Type B pancreatic cell (in vitro differentiated cells): ENCODE data around the gene MVB12A. TPM values are rescaled to one million over a fixed set of nuclear protein-coding genes. Genes with fewer than 3 reads are reported as not detected.

ENCODE experiments used
- DNase-seq: peaks from one replicate; pipeline ENCODE4 v3.0.0; 2021; ENCODE audit warnings: mixed read lengths; ENCODE audit not compliant: unreplicated experiment; ENCODE audit errors: extremely low spot score
- H3K27ac Mint-ChIP-seq: 2 replicates; pipeline ENCODE4 v1.8.0; 2021; ENCODE audit warnings: mild to moderate bottlenecking, mixed read lengths
- H3K27me3 Mint-ChIP-seq: 2 replicates; pipeline ENCODE4 v1.8.0; 2021; ENCODE audit warnings: mixed read lengths
- H3K36me3 Mint-ChIP-seq: 2 replicates; pipeline ENCODE4 v1.8.0; 2021; ENCODE audit warnings: mixed read lengths
- H3K4me1 Mint-ChIP-seq: one replicate; pipeline ENCODE4 v1.8.0; 2021; ENCODE audit warnings: mixed read lengths; ENCODE audit not compliant: unreplicated experiment
- H3K4me3 Mint-ChIP-seq: 2 replicates; pipeline ENCODE4 v1.8.0; 2021; ENCODE audit warnings: mild to moderate bottlenecking, mixed read lengths
- H3K9me3 Mint-ChIP-seq: 2 replicates; pipeline ENCODE4 v1.8.0; 2021; ENCODE audit warnings: mixed read lengths
- total RNA-seq: library from RNA; stranded (reverse); gene quantifications from 2 replicates; pipeline ENCODE4 v1.2.1, GENCODE V29; 2021; ENCODE audit warnings: low replicate concordance
- TF ChIP-seq, protein P1 (sequence below): fragments of 200-600 bp; sonication (generic); conservative IDR thresholded peaks from 2 replicates; pipeline ENCODE4 v1.5.0; 2021; ENCODE audit warnings: antibody characterized with exemption, mild to moderate bottlenecking

The MVB12A gene
- total RNA-seq, 1 donor from 2014 or later: 37.7 TPM

- H3K9me3 Mint-ChIP-seq: no peaks in the 10 kb centered on the region
- no peaks in the 10 kb centered on the region for H3K36me3 Mint-ChIP-seq
- no peak overlapping the region for H3K4me3 Mint-ChIP-seq
- no peak overlapping the region for H3K27ac Mint-ChIP-seq
- no peaks in the 10 kb centered on the region for H3K27me3 Mint-ChIP-seq
- TF ChIP-seq, protein P1, sequence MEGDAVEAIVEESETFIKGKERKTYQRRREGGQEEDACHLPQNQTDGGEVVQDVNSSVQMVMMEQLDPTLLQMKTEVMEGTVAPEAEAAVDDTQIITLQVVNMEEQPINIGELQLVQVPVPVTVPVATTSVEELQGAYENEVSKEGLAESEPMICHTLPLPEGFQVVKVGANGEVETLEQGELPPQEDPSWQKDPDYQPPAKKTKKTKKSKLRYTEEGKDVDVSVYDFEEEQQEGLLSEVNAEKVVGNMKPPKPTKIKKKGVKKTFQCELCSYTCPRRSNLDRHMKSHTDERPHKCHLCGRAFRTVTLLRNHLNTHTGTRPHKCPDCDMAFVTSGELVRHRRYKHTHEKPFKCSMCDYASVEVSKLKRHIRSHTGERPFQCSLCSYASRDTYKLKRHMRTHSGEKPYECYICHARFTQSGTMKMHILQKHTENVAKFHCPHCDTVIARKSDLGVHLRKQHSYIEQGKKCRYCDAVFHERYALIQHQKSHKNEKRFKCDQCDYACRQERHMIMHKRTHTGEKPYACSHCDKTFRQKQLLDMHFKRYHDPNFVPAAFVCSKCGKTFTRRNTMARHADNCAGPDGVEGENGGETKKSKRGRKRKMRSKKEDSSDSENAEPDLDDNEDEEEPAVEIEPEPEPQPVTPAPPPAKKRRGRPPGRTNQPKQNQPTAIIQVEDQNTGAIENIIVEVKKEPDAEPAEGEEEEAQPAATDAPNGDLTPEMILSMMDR: no peak
- DNase-seq: no peak
- H3K4me1 Mint-ChIP-seq: no peaks in the 10 kb centered on the region
Observed at GRCh38 chr19:17429641-17430113, 9.8 kb downstream of the MVB12A start.

GRCh38 chr19:17431417-17431816 lies 11.6 kb downstream of the MVB12A start:
- Mint-ChIP-seq H3K4me1 (no peaks in the 10 kb centered on the region), H3K4me3 (no peak overlapping the region), H3K27ac (no peak overlapping the region), H3K9me3 (no peaks in the 10 kb centered on the region), H3K36me3 (no peaks in the 10 kb centered on the region), H3K27me3 (no peaks in the 10 kb centered on the region)
- no peak for DNase-seq
- TF ChIP-seq, protein P1: no peak

DNA sequence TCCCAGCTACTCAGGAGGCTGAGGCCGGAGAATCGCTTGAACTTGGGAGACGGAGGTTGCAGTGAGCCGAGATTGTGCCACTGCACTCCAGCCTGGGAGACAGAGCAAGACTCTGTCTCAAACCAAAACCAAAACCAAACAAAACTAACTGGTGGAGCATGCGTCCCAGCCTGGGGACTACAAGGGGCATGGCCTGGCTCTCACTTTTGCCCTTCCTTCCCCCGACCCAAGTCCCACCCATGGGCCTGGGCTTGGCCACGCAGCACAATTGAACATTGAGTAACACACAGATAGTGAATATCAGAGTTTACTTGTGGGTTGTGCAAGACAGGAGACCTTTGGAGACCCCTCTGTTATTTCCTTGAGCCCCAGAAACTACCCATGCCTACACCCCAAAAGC lies 15.4 kb downstream of the MVB12A start:
- no peak overlapping the region for H3K27ac Mint-ChIP-seq
- H3K4me1 Mint-ChIP-seq: no peaks in the 10 kb centered on the region
- TF ChIP-seq, protein P1: no peak
- H3K36me3 Mint-ChIP-seq: no peaks in the 10 kb centered on the region
- H3K4me3 Mint-ChIP-seq: no peak overlapping the region
- no peaks in the 10 kb centered on the region for H3K9me3 Mint-ChIP-seq
- DNase-seq: no peak
- no peaks in the 10 kb centered on the region for H3K27me3 Mint-ChIP-seq

- no peak overlapping the region for H3K27ac Mint-ChIP-seq
- H3K4me1 Mint-ChIP-seq: no peaks in the 10 kb centered on the region
Observed at GRCh38 chr19:17436094-17436873, 16.4 kb downstream of the MVB12A start.

DNA sequence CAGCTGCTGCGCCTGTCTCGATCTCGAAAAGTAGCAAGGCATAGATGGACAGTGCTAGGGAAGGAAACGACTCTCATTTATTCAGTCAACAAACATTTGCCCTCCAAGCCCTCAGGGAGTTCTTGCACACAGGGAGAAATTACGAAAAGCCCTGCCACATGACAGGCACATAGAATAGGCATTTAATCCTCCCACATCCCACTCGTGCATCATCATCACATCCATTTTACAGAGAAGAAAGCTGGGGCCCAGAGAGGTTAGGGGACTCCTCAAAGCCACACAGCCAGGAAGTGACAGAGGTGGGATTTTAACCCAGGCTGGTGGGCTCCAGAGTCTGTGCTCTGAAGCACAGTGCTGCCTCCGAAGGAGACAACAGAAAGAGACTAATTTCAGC lies 17.0 kb downstream of the MVB12A start:
- no peaks in the 10 kb centered on the region for H3K4me1 Mint-ChIP-seq
- no peaks in the 10 kb centered on the region for H3K9me3 Mint-ChIP-seq
- no peak for DNase-seq
- no peak overlapping the region for H3K27ac Mint-ChIP-seq
- H3K36me3 Mint-ChIP-seq: no peaks in the 10 kb centered on the region
- no peak overlapping the region for H3K4me3 Mint-ChIP-seq
- H3K27me3 Mint-ChIP-seq: no peaks in the 10 kb centered on the region
- TF ChIP-seq, protein P1: no peak

More at GRCh38 chr19:17436094-17436873, 16.4 kb downstream of the MVB12A start:
- TF ChIP-seq, protein P1: no peak
- H3K27me3 Mint-ChIP-seq: no peaks in the 10 kb centered on the region
- no peak for DNase-seq
- no peak overlapping the region for H3K4me3 Mint-ChIP-seq
- no peaks in the 10 kb centered on the region for H3K36me3 Mint-ChIP-seq
- no peaks in the 10 kb centered on the region for H3K9me3 Mint-ChIP-seq
